SU-DHL-6 (cell line): Measurements from ENCODE around the gene XYLB.
A peak's percentile ranks its signal among the peaks of the same experiment; 100 is the strongest.

ENCODE experiments used
- H2AFZ ChIP-seq: fragments of 200-600 bp; sonication (generic); 2 replicates; pipeline ENCODE4 v1.6.1; 2014; ENCODE audit warnings: low read depth, mild to moderate bottlenecking, moderate library complexity, mixed read lengths, antibody characterized with exemption, low read length; ENCODE audit not compliant: severe bottlenecking
- H3F3A ChIP-seq: fragments of 200-600 bp; shearing (Covaris generic); 2 replicates; pipeline ENCODE4 v1.6.0; 2016; ENCODE audit warnings: antibody characterized with exemption, mild to moderate bottlenecking; ENCODE audit not compliant: insufficient read depth
- H3K27ac ChIP-seq: fragments of 200-600 bp; sonication (generic); 2 replicates; pipeline ENCODE4 v1.5.1; 2016; ENCODE audit warnings: low read depth, mild to moderate bottlenecking, low read length, moderate library complexity, mixed read lengths
- H3K27me3 ChIP-seq: fragments of 200-600 bp; sonication (generic), shearing (Covaris generic); 2 replicates; pipeline ENCODE4 v1.6.0; 2014; ENCODE audit warnings: mild to moderate bottlenecking, low read length
- H3K36me3 ChIP-seq: fragments of 200-600 bp; sonication (generic); 2 replicates; pipeline ENCODE4 v1.6.1; 2014; ENCODE audit warnings: mild to moderate bottlenecking, low read length, mixed read lengths
- H3K4me2 ChIP-seq: fragments of 300-600, 200-600 bp; shearing (Covaris generic), sonication (generic); 2 replicates; pipeline ENCODE4 v1.6.0; 2014; ENCODE audit warnings: low read length, low read depth, mild to moderate bottlenecking; ENCODE audit not compliant: poor library complexity, severe bottlenecking
- H3K4me3 ChIP-seq: fragments of 200-600 bp; sonication (generic); 2 replicates; pipeline ENCODE4 v1.5.1; 2014; ENCODE audit warnings: antibody characterized with exemption, low read length, mild to moderate bottlenecking, mixed read lengths; ENCODE audit not compliant: insufficient read depth, poor library complexity, severe bottlenecking
- H3K79me2 ChIP-seq: fragments of 200-600 bp; sonication (generic); 2 replicates; pipeline ENCODE4 v1.6.1; 2014; ENCODE audit warnings: mild to moderate bottlenecking, low read length, moderate library complexity; ENCODE audit not compliant: insufficient read depth
- H3K9ac ChIP-seq: fragments of 200-600 bp; sonication (generic); 2 replicates; pipeline ENCODE4 v1.7.0; 2014; ENCODE audit warnings: mild to moderate bottlenecking, low read length
- H3K9me2 ChIP-seq: fragments of 200-600 bp; sonication (generic); replicated peaks from 2 replicates; pipeline ENCODE4 v1.6.1; 2014; ENCODE audit warnings: low read length; ENCODE audit not compliant: insufficient read depth
- H3K9me3 ChIP-seq: fragments of 200-600 bp; sonication (generic); 2 replicates; pipeline ENCODE4 v1.6.1; 2014; ENCODE audit warnings: low read length, mixed read lengths; ENCODE audit not compliant: insufficient read depth
- H4K20me1 ChIP-seq: fragments of 200-600 bp; sonication (generic); 2 replicates; pipeline ENCODE4 v1.6.1; 2014; ENCODE audit warnings: low read depth, mild to moderate bottlenecking, antibody characterized with exemption, low read length, moderate library complexity, mixed read lengths
- CTCF ChIP-seq: fragments of 200-600 bp; sonication (generic); IDR thresholded peaks from one replicate; pipeline ENCODE4 v1.5.1; 2017; ENCODE audit warnings: antibody characterized with exemption, mild to moderate bottlenecking, low read length, moderate library complexity; ENCODE audit not compliant: insufficient read depth, poor library complexity, severe bottlenecking
- EZH2phosphoT487 ChIP-seq: fragments of 200-600 bp; sonication (generic), shearing (Covaris generic); conservative IDR thresholded peaks from 2 replicates; pipeline ENCODE4 v1.6.1; 2018; ENCODE audit warnings: mild to moderate bottlenecking, antibody characterized with exemption, low read length, moderate library complexity, mixed read lengths

XYLB gene

GRCh38 chr3:38453913-38454177 is 107.3 kb downstream of the XYLB start:
- Histone ChIP-seq H3K9ac (peak overlapping the region; percentile 41; the same call in 1 of the 2 replicates), H3K27ac (no peak overlapping the region)

DNA sequence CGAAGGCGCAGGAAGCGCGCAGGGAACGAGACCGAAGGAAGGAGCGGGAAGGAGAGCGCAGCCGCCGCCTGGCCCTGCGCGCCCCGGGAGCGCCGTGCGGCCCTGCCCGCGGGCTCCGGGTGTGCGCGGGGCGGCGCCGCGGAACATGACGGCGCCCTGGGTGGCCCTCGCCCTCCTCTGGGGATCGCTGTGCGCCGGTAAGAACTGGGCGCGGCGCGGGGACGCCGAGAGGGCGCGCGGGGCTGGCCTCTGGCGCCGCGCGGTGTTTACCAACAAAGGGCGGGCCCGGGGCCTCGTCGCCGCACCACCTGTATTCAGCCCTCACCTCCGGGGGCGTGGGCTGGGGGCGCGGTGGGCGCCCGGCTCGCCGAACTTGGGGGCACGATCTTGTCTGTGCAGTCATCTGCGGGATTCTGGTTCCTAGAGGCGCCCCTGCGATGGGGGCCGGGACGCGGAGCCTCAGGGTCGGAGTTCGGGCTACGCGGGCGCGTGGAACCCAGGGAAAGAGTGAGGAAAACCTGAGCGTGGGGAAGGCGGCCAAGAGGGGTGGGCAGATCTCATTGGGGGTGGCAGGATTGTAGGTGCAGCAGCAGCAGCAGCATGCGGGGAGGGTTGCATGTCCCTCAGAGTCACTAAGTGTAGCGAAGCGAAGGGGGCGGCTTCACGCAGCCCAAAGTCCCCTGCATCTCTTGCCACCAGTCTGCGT is 107.7 kb downstream of the XYLB start:
- H3K9me2 ChIP-seq, result no peaks in the 10 kb centered on the region
- H3K4me3 ChIP-seq, result peak overlapping the region; percentile 46
- H3K27ac ChIP-seq, result no peak overlapping the region
- peak overlapping the region; percentile 56 for H3K4me2 ChIP-seq
- H3K9me3 ChIP-seq, result no peaks in the 10 kb centered on the region
- no peaks in the 10 kb centered on the region for H4K20me1 ChIP-seq
- no peaks in the 10 kb centered on the region for H3F3A ChIP-seq
- peak overlapping the region; percentile 51 for H2AFZ ChIP-seq
- no peak for TF ChIP-seq CTCF
- TF ChIP-seq EZH2phosphoT487, result no peak
- peak overlapping the region; percentile 41 for H3K9ac ChIP-seq
- no peaks in the 10 kb centered on the region for H3K27me3 ChIP-seq
- H3K79me2 ChIP-seq, result no peaks in the 10 kb centered on the region
- no peaks in the 10 kb centered on the region for H3K36me3 ChIP-seq

More at GRCh38 chr3:38453913-38454177, 107.3 kb downstream of the XYLB start:
- no peaks in the 10 kb centered on the region for H3K27me3 ChIP-seq
- H3K36me3 ChIP-seq, result no peaks in the 10 kb centered on the region
- TF ChIP-seq EZH2phosphoT487 (no peak), CTCF (no peak)
- H3K9me3 ChIP-seq, result no peaks in the 10 kb centered on the region
- no peaks in the 10 kb centered on the region for H3F3A ChIP-seq
- H3K9me2 ChIP-seq, result no peaks in the 10 kb centered on the region
- no peaks in the 10 kb centered on the region for H3K79me2 ChIP-seq
- no peak overlapping the region for H2AFZ ChIP-seq
- H3K4me3 ChIP-seq, result peak overlapping the region; percentile 46
- no peaks in the 10 kb centered on the region for H4K20me1 ChIP-seq
- peak overlapping the region; percentile 56 for H3K4me2 ChIP-seq

- Histone ChIP-seq H3K79me2 (no peaks in the 10 kb centered on the region), H3K27me3 (no peaks in the 10 kb centered on the region), H2AFZ (no peak overlapping the region), H3K4me2 (peak overlapping the region; percentile 56), H3K4me3 (peak overlapping the region; percentile 45), H3K9ac (no peak overlapping the region), H3K27ac (no peak overlapping the region), H3F3A (no peaks in the 10 kb centered on the region), H3K36me3 (no peaks in the 10 kb centered on the region), H4K20me1 (no peaks in the 10 kb centered on the region), H3K9me3 (no peaks in the 10 kb centered on the region), H3K9me2 (no peaks in the 10 kb centered on the region)
- TF ChIP-seq CTCF (no peak), EZH2phosphoT487 (no peak)
Observed at GRCh38 chr3:38454884-38455638, 108.5 kb downstream of the XYLB start.
